SK-N-SH treated with all-trans-retinoic acid at 6 μM for 48 hours (cell line): ENCODE data around the gene FRMD4A.

Source experiments
- ATAC-seq: fragments of 200-7000 bp; cut with Tn5 transposase; 3 replicates; pipeline ENCODE4 v1.9.1; 2020; ENCODE audit warnings: mild to moderate bottlenecking, moderate library complexity
- ARNTL ChIP-seq: fragments of 450-650 bp; formaldehyde crosslinking; IDR thresholded peaks from 2 replicates; pipeline ENCODE4 v1.5.0; 2020; ENCODE audit warnings: low read depth, mild to moderate bottlenecking, moderate library complexity, borderline replicate concordance
- BACH2 ChIP-seq: fragments of 250-450 bp; sonication (Bioruptor Pico); IDR thresholded peaks from 2 replicates; pipeline ENCODE4 v1.9.0; 2021; ENCODE audit warnings: mild to moderate bottlenecking, borderline replicate concordance
- CSDC2 ChIP-seq: fragments of 250-450 bp; sonication (Bioruptor Pico); IDR thresholded peaks from 2 replicates; pipeline ENCODE4 v1.5.0; 2020; ENCODE audit warnings: mild to moderate bottlenecking, moderate library complexity
- ESRRG ChIP-seq: fragments of 250-450 bp; sonication (Bioruptor Pico); IDR thresholded peaks from 2 replicates; pipeline ENCODE4 v1.6.1; 2021; ENCODE audit warnings: mild to moderate bottlenecking
- GLIS3 ChIP-seq: fragments of 250-450 bp; sonication (Bioruptor Pico); IDR thresholded peaks from 2 replicates; pipeline ENCODE4 v1.5.0; 2020; ENCODE audit warnings: mild to moderate bottlenecking, moderate library complexity
- ISL1 ChIP-seq: fragments of 250-450 bp; sonication (Bioruptor Pico); IDR thresholded peaks from 2 replicates; pipeline ENCODE4 v2.1.2; 2022; ENCODE audit warnings: mild to moderate bottlenecking, moderate library complexity
- POU6F1 ChIP-seq: fragments of 250-450 bp; sonication (Bioruptor Pico); IDR thresholded peaks from 2 replicates; pipeline ENCODE4 v1.8.0; 2021; ENCODE audit warnings: low read depth, mild to moderate bottlenecking, moderate library complexity, borderline replicate concordance
- PPARA ChIP-seq: fragments of 250-450 bp; sonication (Bioruptor Pico); IDR thresholded peaks from 2 replicates; pipeline ENCODE4 v1.5.0; 2020; ENCODE audit warnings: mild to moderate bottlenecking, borderline replicate concordance
- RARB ChIP-seq: fragments of 250-450 bp; sonication (Bioruptor Pico); IDR thresholded peaks from 2 replicates; pipeline ENCODE4 v1.8.0; 2021; ENCODE audit warnings: mild to moderate bottlenecking, moderate library complexity
- TCF4 ChIP-seq: fragments of 250-450 bp; sonication (Bioruptor Pico); IDR thresholded peaks from 2 replicates; pipeline ENCODE4 v1.8.0; 2021; ENCODE audit warnings: mild to moderate bottlenecking, moderate library complexity, borderline replicate concordance
- TOX ChIP-seq: fragments of 250-450 bp; sonication (Bioruptor Pico); IDR thresholded peaks from 2 replicates; pipeline ENCODE4 v1.8.0; 2021; ENCODE audit warnings: mild to moderate bottlenecking, moderate library complexity, borderline replicate concordance
- TSHZ2 ChIP-seq: fragments of 250-450 bp; sonication (Bioruptor Pico); IDR thresholded peaks from 2 replicates; pipeline ENCODE4 v1.5.0; 2020; ENCODE audit warnings: mild to moderate bottlenecking, moderate library complexity
- ZC3H10 ChIP-seq: fragments of 250-450 bp; sonication (Bioruptor Pico); IDR thresholded peaks from 2 replicates; pipeline ENCODE4 v1.5.1; 2021; ENCODE audit warnings: mild to moderate bottlenecking, moderate library complexity
- ZFP30 ChIP-seq: fragments of 450-650 bp; formaldehyde crosslinking; IDR thresholded peaks from 2 replicates; pipeline ENCODE4 v1.5.0; 2022; ENCODE audit warnings: mild to moderate bottlenecking, moderate library complexity
- ZNF565 ChIP-seq: fragments of 450-650 bp; formaldehyde crosslinking; conservative IDR thresholded peaks from 2 replicates; pipeline ENCODE4 v1.5.0; 2020; ENCODE audit warnings: low read depth, mild to moderate bottlenecking, moderate library complexity
- ZNF70 ChIP-seq: fragments of 450-650 bp; formaldehyde crosslinking; IDR thresholded peaks from 2 replicates; pipeline ENCODE4 v1.5.0; 2020; ENCODE audit warnings: mild to moderate bottlenecking, moderate library complexity
- ZNF8 ChIP-seq: fragments of 450-650 bp; formaldehyde crosslinking; IDR thresholded peaks from 2 replicates; pipeline ENCODE4 v1.5.0; 2020; ENCODE audit warnings: mild to moderate bottlenecking, moderate library complexity
- TF ChIP-seq, protein P1 (sequence below): fragments of 250-450 bp; sonication (Bioruptor Pico); IDR thresholded peaks from 2 replicates; pipeline ENCODE4 v1.5.1; 2020; ENCODE audit warnings: low read depth, mild to moderate bottlenecking, moderate library complexity
- TF ChIP-seq, protein P2 (sequence below): fragments of 250-450 bp; sonication (Bioruptor Pico); IDR thresholded peaks from 2 replicates; pipeline ENCODE4 v1.8.0; 2020; ENCODE audit warnings: mild to moderate bottlenecking, moderate library complexity, borderline replicate concordance

Gene FRMD4A

GRCh38 chr10:14345262-14345661 is 14.5 kb upstream of the FRMD4A start (continued):
- TF ChIP-seq, protein P1, sequence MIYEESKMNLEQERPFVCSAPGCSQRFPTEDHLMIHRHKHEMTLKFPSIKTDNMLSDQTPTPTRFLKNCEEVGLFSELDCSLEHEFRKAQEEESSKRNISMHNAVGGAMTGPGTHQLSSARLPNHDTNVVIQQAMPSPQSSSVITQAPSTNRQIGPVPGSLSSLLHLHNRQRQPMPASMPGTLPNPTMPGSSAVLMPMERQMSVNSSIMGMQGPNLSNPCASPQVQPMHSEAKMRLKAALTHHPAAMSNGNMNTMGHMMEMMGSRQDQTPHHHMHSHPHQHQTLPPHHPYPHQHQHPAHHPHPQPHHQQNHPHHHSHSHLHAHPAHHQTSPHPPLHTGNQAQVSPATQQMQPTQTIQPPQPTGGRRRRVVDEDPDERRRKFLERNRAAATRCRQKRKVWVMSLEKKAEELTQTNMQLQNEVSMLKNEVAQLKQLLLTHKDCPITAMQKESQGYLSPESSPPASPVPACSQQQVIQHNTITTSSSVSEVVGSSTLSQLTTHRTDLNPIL (CRISPR knock-in tag): no peak
- TF ChIP-seq ZFP30 (no peak), ZNF70 (CRISPR knock-in tag) (no peak)
- TF ChIP-seq, all 23 proteins: peak for 0

DNA sequence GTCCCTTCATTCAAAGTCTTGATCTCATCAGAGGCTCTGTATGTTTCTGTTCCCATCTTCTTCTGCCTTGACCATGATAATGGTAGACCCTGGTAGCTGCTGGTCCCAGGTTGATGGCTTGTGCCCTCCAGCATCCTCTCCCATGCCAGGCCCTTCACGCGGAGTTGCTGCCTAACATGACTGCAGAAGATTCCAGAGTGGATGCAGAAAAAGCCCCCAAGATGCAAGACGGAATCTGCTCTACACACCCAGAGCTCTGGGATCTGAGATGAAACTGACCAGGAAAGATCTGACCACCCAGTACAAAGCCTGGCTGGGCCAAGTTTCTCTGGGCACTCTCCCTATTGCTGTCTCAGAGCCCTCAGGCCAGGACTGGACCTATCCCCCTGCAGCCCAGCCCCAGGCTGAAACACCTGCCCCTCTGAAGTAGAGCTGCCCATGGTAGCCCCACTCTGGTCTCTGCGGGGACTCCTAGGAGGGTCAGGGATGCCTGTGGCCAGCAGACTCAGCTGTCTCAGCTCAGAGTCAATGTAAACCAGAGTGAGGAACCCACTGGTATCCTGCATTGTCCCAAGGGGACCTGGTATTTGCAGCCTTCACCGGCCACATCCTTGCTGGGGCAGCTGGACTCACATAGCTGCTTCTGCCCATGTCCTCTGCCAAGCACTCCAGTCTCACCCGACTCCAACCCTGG is 9.5 kb upstream of the FRMD4A start:
- ATAC-seq: no peak
- TF ChIP-seq ZNF8: no peak
- TF ChIP-seq, protein P2, sequence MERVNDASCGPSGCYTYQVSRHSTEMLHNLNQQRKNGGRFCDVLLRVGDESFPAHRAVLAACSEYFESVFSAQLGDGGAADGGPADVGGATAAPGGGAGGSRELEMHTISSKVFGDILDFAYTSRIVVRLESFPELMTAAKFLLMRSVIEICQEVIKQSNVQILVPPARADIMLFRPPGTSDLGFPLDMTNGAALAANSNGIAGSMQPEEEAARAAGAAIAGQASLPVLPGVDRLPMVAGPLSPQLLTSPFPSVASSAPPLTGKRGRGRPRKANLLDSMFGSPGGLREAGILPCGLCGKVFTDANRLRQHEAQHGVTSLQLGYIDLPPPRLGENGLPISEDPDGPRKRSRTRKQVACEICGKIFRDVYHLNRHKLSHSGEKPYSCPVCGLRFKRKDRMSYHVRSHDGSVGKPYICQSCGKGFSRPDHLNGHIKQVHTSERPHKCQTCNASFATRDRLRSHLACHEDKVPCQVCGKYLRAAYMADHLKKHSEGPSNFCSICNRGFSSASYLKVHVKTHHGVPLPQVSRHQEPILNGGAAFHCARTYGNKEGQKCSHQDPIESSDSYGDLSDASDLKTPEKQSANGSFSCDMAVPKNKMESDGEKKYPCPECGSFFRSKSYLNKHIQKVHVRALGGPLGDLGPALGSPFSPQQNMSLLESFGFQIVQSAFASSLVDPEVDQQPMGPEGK: no peak
- TF ChIP-seq ARNTL (CRISPR knock-in tag): no peak
- no peak for TF ChIP-seq RARB (CRISPR knock-in tag)
- no peak for TF ChIP-seq ZNF70 (CRISPR knock-in tag)
- TF ChIP-seq ZFP30: no peak
- no peak for TF ChIP-seq GLIS3 (CRISPR knock-in tag)
- TF ChIP-seq ZC3H10 (CRISPR knock-in tag): no peak
- no peak for TF ChIP-seq ISL1 (CRISPR knock-in tag)
- TF ChIP-seq BACH2 (CRISPR knock-in tag): no peak
- no peak for TF ChIP-seq TCF4 (CRISPR knock-in tag)

- ATAC-seq: no peak
- TF ChIP-seq TCF4 (CRISPR knock-in tag) (no peak), GLIS3 (CRISPR knock-in tag) (no peak), CSDC2 (CRISPR knock-in tag) (no peak), BACH2 (CRISPR knock-in tag) (no peak), ZFP30 (no peak), RARB (CRISPR knock-in tag) (no peak), ZNF565 (CRISPR knock-in tag) (no peak), ZNF8 (no peak), TSHZ2 (CRISPR knock-in tag) (no peak), ESRRG (CRISPR knock-in tag) (no peak), POU6F1 (CRISPR knock-in tag) (no peak), PPARA (CRISPR knock-in tag) (no peak), TOX (CRISPR knock-in tag) (no peak)
- TF ChIP-seq, protein P2: no peak
Observed at GRCh38 chr10:14336736-14337135, 6.0 kb upstream of the FRMD4A start.
